ENCODE measurements around the gene RUFY4. TPM values are rescaled to one million over a fixed set of nuclear protein-coding genes. Genes with fewer than 3 reads are reported as not detected.

The RUFY4 gene
- total and polyA plus RNA-seq, 2 experiments from 2014 or later = 0.27 TPM; not detected in 1

- Histone ChIP-seq H3K4me1 (ENCODE audit: insufficient read depth) (no peaks in the 10 kb centered on the region; the same call in 1 of the 2 replicates), H4K20me1 (replicated peaks; ENCODE audit: insufficient read depth) (no peaks in the 10 kb centered on the region), H3K27ac (ENCODE audit: low read depth) (no peak overlapping the region), H3K4me2 (no peak overlapping the region), H2AFZ (no peak overlapping the region), H3K9me2 (ENCODE audit: insufficient read depth) (no peaks in the 10 kb centered on the region), H3K36me3 (ENCODE audit: insufficient read depth) (no peaks in the 10 kb centered on the region), H3F3A (replicated peaks; ENCODE audit: low read depth) (no peaks in the 10 kb centered on the region), H3K4me3 (no peak overlapping the region), H3K27me3 (ENCODE audit: insufficient read depth) (no peaks in the 10 kb centered on the region), H3K79me2 (replicated peaks; ENCODE audit: insufficient read depth) (no peaks in the 10 kb centered on the region)
- Mint-ChIP-seq H3K27me3 (ENCODE audit: insufficient read depth, low read depth, poor library complexity) (peaks cover 14% of the 10 kb centered on the region), H3K9me3 (no peaks in the 10 kb centered on the region; the same call in 2 of the 3 replicates), H3K4me3 (no peak overlapping the region), H3K4me1 (peaks cover 11% of the 10 kb centered on the region), H3K27ac (no peak overlapping the region), H3K36me3 (ENCODE audit: low read depth) (no peaks in the 10 kb centered on the region; the same call in 2 of the 3 replicates)
- TF ChIP-seq NANOG (IDR thresholded peaks at IDR 0.05; ENCODE audit: borderline replicate concordance) (no peak), ZNF114 (CRISPR knock-in tag; IDR thresholded peaks at IDR 0.05) (no peak), REST (IDR thresholded peaks at IDR 0.05; ENCODE audit: unreplicated experiment) (no peak), JUNB (IDR thresholded peaks at IDR 0.05; ENCODE audit: unreplicated experiment) (no peak), CTCF (conservative IDR thresholded peaks at IDR 0.05; ENCODE audit: low read depth in 2 of 2) (no peak), EZH2 (IDR thresholded peaks at IDR 0.05; ENCODE audit: low read depth, unreplicated experiment) (no peak), CREB1 (CRISPR knock-in tag; IDR thresholded peaks at IDR 0.05; ENCODE audit: low read depth) (no peak), STAT1 (IDR thresholded peaks at IDR 0.05; ENCODE audit: unreplicated experiment) (no peak), POLR2AphosphoS5 (IDR thresholded peaks at IDR 0.05; ENCODE audit: low read depth) (no peak), ETS1 (IDR thresholded peaks at IDR 0.05) (no peak), EZH2phosphoT487 (IDR thresholded peaks at IDR 0.05; ENCODE audit: unreplicated experiment) (no peak), ZNF462 (CRISPR knock-in tag; IDR thresholded peaks at IDR 0.05) (no peak), ZNF331 (CRISPR knock-in tag; IDR thresholded peaks at IDR 0.05; ENCODE audit: low read depth) (no peak)
- ATAC-seq = no peak
- no peak for DNase-seq (ENCODE audit: low spot score)
Observed at GRCh38 chr2:218070587-218070986, 1.5 kb downstream of the RUFY4 start.

Measured in GM23338 (cell line).